DOHH2 (cell line): ENCODE measurements around the gene ROR2.

Source experiments
- H3F3A ChIP-seq: fragments of 200-600 bp; sonication (generic), shearing (Covaris generic); 2 replicates; pipeline ENCODE4 v1.6.0; 2016; ENCODE audit warnings: antibody characterized with exemption, mild to moderate bottlenecking; ENCODE audit not compliant: control insufficient read depth, insufficient read depth
- H3K27ac ChIP-seq: fragments of 200-600 bp; sonication (generic); 2 replicates; pipeline ENCODE4 v1.5.1; 2014; ENCODE audit warnings: low read depth, mild to moderate bottlenecking, low read length, moderate library complexity
- H3K27me3 ChIP-seq: fragments of 200-600 bp; sonication (generic); 2 replicates; pipeline ENCODE4 v1.6.1; 2014; ENCODE audit warnings: mild to moderate bottlenecking, low read length, mixed read lengths; ENCODE audit not compliant: control insufficient read depth
- H3K36me3 ChIP-seq: fragments of 200-600 bp; sonication (generic); 2 replicates; pipeline ENCODE4 v1.6.1; 2014; ENCODE audit warnings: mild to moderate bottlenecking, low read length, moderate library complexity, mixed read lengths; ENCODE audit not compliant: control insufficient read depth
- H3K4me1 ChIP-seq: fragments of 200-600 bp; sonication (generic); 2 replicates; pipeline ENCODE4 v1.6.1; 2014; ENCODE audit warnings: mild to moderate bottlenecking, low read length, mixed read lengths; ENCODE audit not compliant: control insufficient read depth
- H3K4me2 ChIP-seq: fragments of 200-600 bp; sonication (generic); 2 replicates; pipeline ENCODE4 v1.6.0; 2014; ENCODE audit warnings: mild to moderate bottlenecking, low read length, moderate library complexity
- H3K4me3 ChIP-seq: fragments of 200-600 bp; sonication (generic); 2 replicates; pipeline ENCODE4 v1.5.1; 2014; ENCODE audit warnings: mild to moderate bottlenecking, low read length, mixed read lengths
- H3K79me2 ChIP-seq: fragments of 200-600 bp; sonication (generic); 2 replicates; pipeline ENCODE4 v1.6.1; 2014; ENCODE audit warnings: mild to moderate bottlenecking, low read length, mixed read lengths; ENCODE audit not compliant: control insufficient read depth
- H3K9me2 ChIP-seq: fragments of 200-600 bp; sonication (generic); replicated peaks from 2 replicates; pipeline ENCODE4 v1.6.1; 2014; ENCODE audit warnings: mild to moderate bottlenecking, low read length, mixed read lengths; ENCODE audit not compliant: control insufficient read depth
- H3K9me3 ChIP-seq: fragments of 200-600 bp; sonication (generic); 2 replicates; pipeline ENCODE4 v1.6.1; 2014; ENCODE audit warnings: antibody characterized with exemption, low read length, mixed read lengths; ENCODE audit not compliant: control insufficient read depth, insufficient read depth
- H4K20me1 ChIP-seq: fragments of 200-600 bp; sonication (generic); 2 replicates; pipeline ENCODE4 v1.6.0; 2014; ENCODE audit warnings: low read depth, mild to moderate bottlenecking, antibody characterized with exemption, low read length, moderate library complexity; ENCODE audit not compliant: control insufficient read depth, insufficient read depth
- CTCF ChIP-seq: fragments of 200-600 bp; sonication (generic); IDR thresholded peaks from one replicate; pipeline ENCODE4 v1.5.1; 2014; ENCODE audit warnings: antibody characterized with exemption, mild to moderate bottlenecking, low read depth, low read length; ENCODE audit not compliant: poor library complexity, severe bottlenecking
- EZH2phosphoT487 ChIP-seq: fragments of 200-600 bp; sonication (generic); IDR thresholded peaks from 2 replicates; pipeline ENCODE4 v1.6.1; 2017; ENCODE audit warnings: borderline replicate concordance, mild to moderate bottlenecking, antibody characterized with exemption, low read length, moderate library complexity, mixed read lengths

The ROR2 gene

DNA sequence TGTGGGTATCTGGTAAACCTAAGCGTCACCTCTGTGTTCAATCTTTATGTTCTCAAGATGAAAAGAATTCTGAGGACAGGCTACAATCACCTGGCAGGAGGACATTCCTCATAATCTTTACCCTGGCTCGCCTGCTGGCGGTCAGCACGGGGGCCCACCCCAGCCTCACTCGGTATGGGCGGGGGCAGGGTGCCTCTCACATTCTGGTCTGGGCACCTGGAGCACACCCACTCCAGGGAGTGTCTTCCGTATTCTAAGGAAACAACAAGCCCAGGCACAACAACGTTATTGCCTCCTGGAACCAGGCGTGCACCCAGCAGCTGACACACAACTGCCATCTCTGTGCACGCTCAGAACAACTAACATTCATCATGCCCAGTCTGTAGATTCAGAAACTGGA, 179.8 kb downstream of the ROR2 start:
- Histone ChIP-seq H3K79me2 (no peaks in the 10 kb centered on the region), H3K9me2 (no peaks in the 10 kb centered on the region), H3K4me1 (no peaks in the 10 kb centered on the region), H3F3A (no peaks in the 10 kb centered on the region), H3K4me3 (no peak overlapping the region), H4K20me1 (no peaks in the 10 kb centered on the region), H3K9me3 (no peaks in the 10 kb centered on the region), H3K4me2 (no peak overlapping the region), H3K36me3 (no peaks in the 10 kb centered on the region), H3K27me3 (peaks cover 3% of the 10 kb centered on the region; the same call in 1 of the 2 replicates), H3K27ac (no peak overlapping the region)
- no peak for TF ChIP-seq CTCF
- no peak for TF ChIP-seq EZH2phosphoT487

DNA sequence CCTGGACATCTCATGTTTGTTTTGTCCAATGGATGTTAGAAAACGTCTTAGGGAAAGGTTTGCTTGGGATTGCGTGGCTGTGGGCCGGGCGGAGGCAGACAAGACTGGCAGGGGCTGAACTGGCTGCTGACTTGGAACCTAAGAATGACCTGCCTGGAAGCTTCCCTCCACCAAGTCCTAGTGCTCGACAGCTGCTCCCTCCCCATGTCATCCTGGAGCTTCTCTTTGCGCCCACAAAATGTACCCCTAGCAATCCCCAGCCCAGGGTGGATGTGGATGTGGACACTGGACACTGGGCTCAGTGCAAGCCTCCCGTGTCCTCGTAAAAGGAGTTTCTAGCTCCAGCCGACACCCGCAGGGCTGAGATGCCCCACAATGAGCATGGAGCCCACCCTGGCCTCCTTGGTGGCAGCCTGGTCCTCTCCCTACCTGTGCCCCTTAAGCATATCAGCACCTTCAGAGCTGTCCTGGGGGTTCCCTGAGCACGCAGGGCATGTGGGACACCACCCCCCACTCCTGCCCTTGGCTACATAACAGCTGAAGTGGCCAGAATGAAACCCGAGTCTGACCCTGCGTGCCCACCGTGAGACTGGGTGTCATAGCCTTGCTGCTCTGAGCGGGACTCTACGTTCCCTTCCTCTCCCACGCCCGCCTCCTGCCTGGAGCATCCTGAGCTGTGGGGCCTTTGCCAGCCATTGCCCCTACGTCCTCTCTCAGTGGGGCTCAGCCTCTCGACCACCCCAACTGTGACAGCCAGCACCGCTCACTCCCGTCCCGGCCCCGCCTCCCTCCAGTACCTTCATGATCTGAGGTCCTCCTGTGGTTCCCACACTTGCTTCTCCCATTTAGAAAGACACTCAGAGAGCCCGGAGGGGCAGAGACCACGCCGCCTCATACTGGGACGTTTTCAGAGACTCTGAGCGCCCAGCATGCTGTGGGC, 180.8 kb downstream of the ROR2 start:
- H3K27ac ChIP-seq = no peak overlapping the region
- peaks cover 3% of the 10 kb centered on the region; the same call in 1 of the 2 replicates for H3K27me3 ChIP-seq
- no peaks in the 10 kb centered on the region for H3K79me2 ChIP-seq
- no peaks in the 10 kb centered on the region for H3F3A ChIP-seq
- no peaks in the 10 kb centered on the region for H3K4me1 ChIP-seq
- H3K9me2 ChIP-seq = no peaks in the 10 kb centered on the region
- no peak overlapping the region for H3K4me2 ChIP-seq
- no peak for TF ChIP-seq CTCF
- TF ChIP-seq EZH2phosphoT487 = no peak
- H4K20me1 ChIP-seq = no peaks in the 10 kb centered on the region
- H3K4me3 ChIP-seq = no peak overlapping the region
- no peaks in the 10 kb centered on the region; the same call in 1 of the 2 replicates for H3K9me3 ChIP-seq
- no peaks in the 10 kb centered on the region for H3K36me3 ChIP-seq

GRCh38 chr9:91768507-91768906, 181.5 kb downstream of the ROR2 start:
- no peak for TF ChIP-seq EZH2phosphoT487
- no peak for TF ChIP-seq CTCF
- Histone ChIP-seq H4K20me1 (no peaks in the 10 kb centered on the region), H3F3A (no peaks in the 10 kb centered on the region), H3K27me3 (peaks cover 3% of the 10 kb centered on the region; the same call in 1 of the 2 replicates), H3K4me1 (no peaks in the 10 kb centered on the region), H3K9me3 (no peaks in the 10 kb centered on the region; the same call in 1 of the 2 replicates), H3K79me2 (no peaks in the 10 kb centered on the region), H3K9me2 (no peaks in the 10 kb centered on the region), H3K4me2 (no peak overlapping the region), H3K4me3 (no peak overlapping the region), H3K36me3 (no peaks in the 10 kb centered on the region), H3K27ac (no peak overlapping the region)
